WI38 (cell line): ENCODE data around the gene TMEM86A.
A peak's percentile ranks its signal among the peaks of the same experiment; 100 is the strongest.

Source experiments
- H3K4me3 ChIP-seq: 2 replicates; pipeline ENCODE4 v1.5.1; 2011; ENCODE audit warnings: low read depth, mild to moderate bottlenecking, control low read depth, low read length
- CTCF ChIP-seq: IDR thresholded peaks from 2 replicates; pipeline ENCODE4 v1.5.1; 2012; ENCODE audit warnings: low read depth, mild to moderate bottlenecking, control low read depth, low read length

TMEM86A gene

GRCh38 chr11:18701614-18702216 lies 3.1 kb downstream of the TMEM86A start:
- TF ChIP-seq CTCF = no peak
- no peak overlapping the region for H3K4me3 ChIP-seq

GRCh38 chr11:18703001-18703763 lies 4.6 kb downstream of the TMEM86A start:
- H3K4me3 ChIP-seq = no peak overlapping the region

DNA sequence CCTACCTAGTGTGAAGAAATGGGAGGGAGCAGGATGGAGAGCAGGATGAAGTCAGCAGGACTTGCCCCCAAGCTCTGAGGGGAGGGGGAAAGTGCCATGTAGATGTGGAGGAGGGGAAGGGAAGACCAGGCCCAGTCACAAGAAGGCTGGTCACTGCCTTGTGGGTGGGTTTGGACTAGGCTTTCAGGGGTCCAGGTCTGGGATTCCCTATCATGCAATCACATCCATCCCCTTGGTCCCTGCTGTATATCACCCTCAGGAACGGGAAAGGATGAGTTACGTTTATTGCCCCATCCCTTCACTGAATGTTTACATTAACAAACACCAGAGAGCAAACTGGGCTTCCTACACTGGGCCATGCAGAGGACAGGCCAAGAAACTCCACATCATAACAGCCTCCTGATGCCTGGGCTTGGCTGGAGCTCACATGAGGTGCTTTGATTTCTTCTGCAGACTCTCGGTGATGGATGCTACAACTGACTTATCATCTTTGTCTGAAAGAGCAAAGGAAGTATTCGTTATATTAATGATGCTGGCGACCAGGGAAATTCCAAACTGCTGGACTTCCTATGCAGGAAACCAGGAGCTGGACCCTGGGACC lies 5.6 kb downstream of the TMEM86A start:
- TF ChIP-seq CTCF = no peak
- no peak overlapping the region for H3K4me3 ChIP-seq

More at GRCh38 chr11:18703001-18703763, 4.6 kb downstream of the TMEM86A start:
- no peak for TF ChIP-seq CTCF

GRCh38 chr11:18704698-18705097 lies 6.1 kb downstream of the TMEM86A start:
- TF ChIP-seq CTCF = no peak
- H3K4me3 ChIP-seq = no peak overlapping the region

DNA sequence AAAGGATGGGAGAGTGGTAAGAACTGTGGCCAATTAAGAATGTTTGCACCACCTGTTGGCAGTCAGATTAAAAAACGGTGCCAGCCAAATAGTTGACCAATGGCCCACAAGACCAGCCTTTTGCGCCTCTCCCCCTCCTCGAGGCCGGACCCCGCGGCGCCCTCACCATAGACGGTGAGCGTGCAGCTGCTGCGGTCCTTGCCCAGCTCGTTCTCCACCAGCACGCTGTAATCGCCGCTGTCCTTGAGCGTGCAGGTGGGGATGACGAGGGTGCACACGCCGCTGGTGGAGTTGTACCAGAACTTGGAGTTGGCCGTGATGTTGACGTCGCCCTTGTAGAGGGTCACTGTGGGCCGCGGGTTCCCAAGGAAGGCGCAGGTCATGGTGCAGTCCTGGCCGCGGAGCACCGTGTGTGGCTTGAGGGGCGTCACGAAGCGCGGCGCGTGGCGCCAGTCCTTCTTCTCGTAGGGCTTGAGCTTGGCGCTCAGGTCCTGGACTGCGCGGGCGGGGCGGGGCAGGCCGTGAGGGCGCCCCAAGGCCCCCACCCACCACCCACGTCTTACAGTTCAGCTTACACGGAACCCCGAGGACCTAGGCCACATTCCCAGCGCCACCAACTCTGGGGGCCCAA lies 7.2 kb downstream of the TMEM86A start:
- H3K4me3 ChIP-seq = no peak overlapping the region
- no peak for TF ChIP-seq CTCF

DNA sequence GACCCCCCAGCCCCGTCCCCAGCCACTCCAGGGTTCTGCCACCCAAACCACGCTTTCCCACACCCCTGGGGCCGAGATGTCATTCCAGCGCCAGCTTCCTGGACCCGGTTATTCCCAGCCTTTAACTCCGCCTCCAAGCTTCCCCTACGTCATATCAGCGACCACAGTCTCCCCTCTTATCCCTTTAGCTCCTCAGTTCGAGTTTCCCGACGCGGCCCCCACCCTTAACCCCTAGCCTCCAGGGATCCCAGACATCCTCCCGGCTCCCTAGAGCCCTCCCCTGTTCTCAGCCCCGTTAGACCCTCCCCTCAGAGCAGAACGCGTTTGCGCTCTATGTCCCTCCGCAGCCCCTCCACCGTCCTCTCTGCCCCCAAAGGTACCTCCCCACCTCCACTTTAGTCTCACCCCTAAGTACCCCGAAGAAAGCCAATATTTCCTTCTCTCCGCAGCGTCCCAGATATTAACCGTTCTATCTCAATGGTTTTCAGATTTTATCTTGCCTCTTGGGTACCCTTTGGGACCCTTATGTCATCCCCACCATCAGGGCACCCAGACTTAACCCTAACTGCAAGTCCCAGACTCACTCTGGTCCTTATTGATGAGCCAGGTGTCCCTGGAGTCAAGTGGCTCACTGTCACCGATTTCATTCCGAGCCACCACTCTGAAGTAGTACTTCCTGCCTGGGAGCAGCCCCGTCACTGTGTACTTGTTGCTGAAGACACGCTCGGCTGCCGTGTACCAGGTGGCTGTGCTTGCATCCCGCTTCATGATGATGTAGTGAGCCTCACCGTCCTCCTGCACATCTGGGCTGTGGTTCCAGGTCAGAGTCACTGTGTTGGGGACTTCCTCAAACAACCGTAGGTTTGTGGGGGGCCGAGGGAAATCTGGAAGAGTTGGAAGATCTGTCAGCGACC lies 8.0 kb downstream of the TMEM86A start:
- peak overlapping the region; percentile 22; the same call in 1 of the 2 replicates for H3K4me3 ChIP-seq
- no peak for TF ChIP-seq CTCF
